Peyer's patch (tissue), 4 donors: Measurements from ENCODE around the gene RNF213.

Experiments
- CTCF ChIP-seq, 6 experiments: fragments of 450-650 bp in 4 of 6; fragments of 200-600 bp in 2 of 6; sonication (generic) in 1 of 6; IDR thresholded peaks; one replicate each; pipeline ENCODE4 v1.5.1; 2017 to 2019; ENCODE audit warnings: antibody characterized with exemption in 6 of 6, mild to moderate bottlenecking in 3 of 6, moderate library complexity in 1 of 6
- POLR2A ChIP-seq, 2 donors: fragments of 450-650 bp; IDR thresholded peaks; one replicate each; pipeline ENCODE4 v1.5.1; 2017; ENCODE audit warnings: antibody characterized with exemption in 2 of 2, mild to moderate bottlenecking in 2 of 2, moderate library complexity in 2 of 2

DNA sequence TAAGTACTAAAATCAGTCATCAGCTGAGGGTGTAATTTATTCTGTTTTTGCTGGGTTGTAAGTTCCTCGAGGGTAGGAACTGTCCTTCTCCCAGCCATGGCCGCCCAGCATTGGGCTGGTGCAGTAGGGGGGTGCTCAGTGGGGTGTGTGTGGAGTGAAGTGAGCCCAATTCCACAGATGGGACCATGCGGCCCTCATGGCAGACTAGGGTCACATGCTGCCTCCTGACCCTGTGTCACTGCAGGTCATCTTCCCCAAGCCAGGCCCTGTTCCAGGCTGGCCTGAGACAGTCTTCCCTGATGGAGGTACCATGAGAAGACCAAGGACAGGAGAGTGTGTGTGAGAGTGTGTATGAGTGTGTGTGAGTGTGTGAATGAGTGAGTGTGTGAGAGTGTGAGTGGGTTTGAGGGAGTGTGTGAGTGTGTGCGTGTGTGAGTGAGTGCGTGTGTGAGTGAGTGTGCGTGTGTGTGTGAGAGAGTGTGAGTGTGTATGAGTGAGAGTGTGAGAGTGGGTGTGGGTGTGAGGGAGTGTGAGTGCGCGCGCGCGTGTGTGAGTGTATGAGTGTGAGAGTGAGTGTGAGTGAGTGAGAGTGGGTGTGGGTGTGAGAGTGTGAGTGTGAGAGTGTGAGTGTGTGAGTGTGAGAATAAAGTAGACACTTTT lies 36.7 kb upstream of the RNF213 start:
- TF ChIP-seq POLR2A (IDR thresholded peaks at IDR 0.05) (no peak), CTCF (IDR thresholded peaks at IDR 0.05) (no peak)
